Activated CD8-positive, alpha-beta memory T cell treated with anti-CD3 and anti-CD28 coated beads, Interleukin-2, amount 50 U/mL, for 24 hours (primary cell): Measurements from ENCODE around the gene OSBPL2.

Source experiments
- DNase-seq: peaks from one replicate; pipeline ENCODE4 v3.0.0-alpha.2; 2020; ENCODE audit errors: extremely low read depth

Gene OSBPL2

DNA sequence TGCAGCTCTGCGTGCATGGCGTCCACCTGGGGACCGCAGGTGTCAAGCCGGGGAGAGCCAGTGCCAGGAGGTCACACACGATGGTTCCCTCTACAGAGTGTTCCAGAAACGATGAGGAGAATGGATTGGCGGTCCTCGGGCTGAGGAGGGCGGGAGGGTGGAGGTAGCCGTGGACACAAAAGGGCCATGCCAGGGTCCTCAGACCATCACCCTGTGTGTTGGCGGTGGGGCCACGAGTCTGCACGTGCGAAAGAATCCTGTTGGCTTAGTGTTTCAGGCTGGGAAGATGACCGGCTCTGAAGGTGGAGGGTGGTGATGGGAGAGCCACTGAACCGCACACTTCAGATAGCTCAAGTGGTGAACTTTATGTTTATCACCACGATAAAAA is 31.9 kb upstream of the OSBPL2 start:
- DNase-seq, result no peak

DNA sequence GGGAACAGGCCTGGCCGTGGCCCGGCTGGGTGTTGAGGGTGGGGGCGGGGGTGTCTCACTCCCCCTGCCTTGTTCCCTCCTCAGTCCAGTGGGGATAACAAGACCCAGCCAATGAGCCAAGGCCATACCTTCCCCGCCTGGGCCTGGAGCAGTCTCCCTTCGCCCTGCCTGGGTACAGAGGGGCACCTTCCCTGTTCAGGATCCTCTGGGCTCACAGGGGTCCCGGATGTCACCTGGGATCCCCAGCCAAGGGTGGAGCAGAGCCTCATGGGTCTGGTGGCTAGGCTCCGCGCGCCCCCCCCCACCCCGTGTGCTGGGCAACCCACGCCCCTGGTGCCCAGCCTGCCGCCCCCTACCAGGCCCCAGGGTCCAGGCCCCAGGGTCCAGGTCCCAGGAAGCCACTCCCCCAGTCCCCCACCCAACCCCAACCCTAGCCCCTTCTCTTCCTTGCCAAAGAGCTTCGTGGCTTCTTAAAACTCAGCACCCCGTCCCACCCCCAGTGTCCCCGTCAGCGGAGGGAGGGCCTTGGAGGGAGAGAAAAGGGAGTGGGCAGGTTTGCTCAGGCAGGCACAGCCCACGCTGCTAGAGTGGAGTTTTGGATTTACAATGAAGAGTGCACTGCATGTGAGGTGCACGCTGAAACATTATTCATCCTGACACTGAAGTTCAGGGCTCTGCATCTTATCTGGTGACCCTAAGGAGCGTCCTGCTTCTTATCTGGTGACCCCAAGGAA is 30.1 kb upstream of the OSBPL2 start:
- no peak for DNase-seq

DNA sequence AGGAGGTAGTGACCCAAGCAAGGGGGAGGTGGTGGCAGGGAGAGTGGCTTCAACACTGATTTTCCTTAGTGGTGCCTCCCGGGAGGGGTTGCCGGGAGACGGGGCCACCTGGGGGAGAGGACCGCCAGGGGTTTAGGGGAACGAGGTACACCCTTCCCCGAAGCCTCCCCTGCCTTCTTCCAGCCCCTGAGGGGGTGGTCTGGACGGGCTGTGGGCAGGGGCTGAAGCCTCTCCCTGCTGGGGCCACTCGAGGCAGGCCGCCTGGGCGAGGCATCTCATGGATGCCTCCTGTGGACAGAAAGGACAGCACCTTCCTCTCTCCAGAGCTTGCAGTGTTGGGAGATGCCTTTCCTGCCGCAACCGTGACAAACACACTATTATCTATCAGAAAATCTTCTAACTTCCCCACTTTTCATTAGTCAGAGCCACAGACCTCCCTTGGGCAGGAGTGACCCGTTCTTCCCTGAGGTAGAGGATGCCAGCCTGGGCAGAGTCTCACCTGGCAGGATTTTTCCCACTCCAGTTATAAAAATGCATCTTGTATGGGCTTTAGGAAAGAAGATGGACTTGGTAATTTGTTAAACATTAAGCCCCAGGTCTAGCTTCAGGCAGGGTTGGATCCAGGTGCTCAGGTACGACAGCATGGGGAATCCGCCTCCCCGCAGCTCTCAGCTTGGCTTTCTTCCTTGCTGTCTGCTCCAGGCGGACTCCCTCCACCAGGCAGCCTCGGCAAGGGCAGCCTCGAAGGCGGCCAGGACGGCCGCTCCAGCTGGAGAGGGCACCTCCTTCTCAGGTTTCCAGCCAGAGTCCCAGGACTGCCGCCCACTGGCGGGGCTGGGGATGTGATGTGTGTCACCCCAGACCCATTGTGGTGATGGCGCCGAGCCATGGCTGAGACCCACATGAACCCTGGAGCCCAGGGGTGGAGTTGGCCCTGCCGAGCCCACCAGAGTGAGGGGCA is 29.2 kb upstream of the OSBPL2 start:
- DNase-seq, result no peak

DNA sequence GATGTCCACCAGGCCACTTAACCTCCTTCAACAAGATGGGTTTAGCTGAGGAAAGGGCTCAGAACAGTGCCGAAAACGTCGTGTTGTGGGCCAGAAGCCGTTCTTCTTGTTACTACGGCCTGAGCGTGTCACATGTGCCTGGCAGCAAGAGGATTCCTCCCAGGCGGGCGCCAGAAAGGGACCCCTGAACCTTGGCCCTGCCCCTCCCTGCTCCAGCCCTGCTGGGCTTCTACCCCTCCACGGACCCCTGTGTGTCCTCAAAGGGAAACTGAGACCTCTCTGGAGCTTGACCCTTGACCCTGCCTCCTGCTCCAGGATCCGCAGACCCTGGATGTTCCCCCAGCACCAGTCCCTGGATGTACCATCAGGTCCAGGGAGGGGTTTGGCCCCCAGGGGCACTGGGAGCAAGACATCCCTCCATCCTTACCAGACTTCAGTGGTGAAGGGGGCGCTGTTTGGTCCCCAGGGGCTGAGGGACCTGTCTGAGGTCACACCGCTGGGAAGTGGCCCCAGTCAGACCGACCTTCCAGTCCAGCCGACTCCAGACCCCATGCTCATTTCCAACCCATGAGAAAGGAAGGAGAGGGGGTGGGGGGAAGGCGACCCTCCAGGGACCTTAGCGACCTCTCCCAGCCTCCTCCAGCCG is 28.3 kb upstream of the OSBPL2 start:
- DNase-seq, result no peak

DNA sequence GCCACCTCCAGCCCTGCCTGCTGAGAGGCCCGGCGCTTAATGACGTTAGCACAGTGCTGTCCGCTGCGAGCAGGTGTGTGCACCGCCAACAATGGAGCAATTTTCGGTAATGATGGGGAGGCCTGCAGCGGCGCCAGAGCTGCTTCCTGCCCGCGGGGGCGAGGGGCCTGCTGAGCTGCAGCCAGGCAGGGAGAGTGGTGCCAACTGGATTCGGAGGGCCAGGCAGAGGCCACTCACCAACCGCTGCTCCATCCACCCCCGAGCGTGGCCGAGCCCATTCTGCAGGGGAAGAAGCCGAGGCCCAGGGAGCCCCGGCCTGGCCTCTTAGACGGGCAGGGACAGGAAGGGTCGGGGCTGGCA is 27.8 kb upstream of the OSBPL2 start:
- no peak for DNase-seq

DNA sequence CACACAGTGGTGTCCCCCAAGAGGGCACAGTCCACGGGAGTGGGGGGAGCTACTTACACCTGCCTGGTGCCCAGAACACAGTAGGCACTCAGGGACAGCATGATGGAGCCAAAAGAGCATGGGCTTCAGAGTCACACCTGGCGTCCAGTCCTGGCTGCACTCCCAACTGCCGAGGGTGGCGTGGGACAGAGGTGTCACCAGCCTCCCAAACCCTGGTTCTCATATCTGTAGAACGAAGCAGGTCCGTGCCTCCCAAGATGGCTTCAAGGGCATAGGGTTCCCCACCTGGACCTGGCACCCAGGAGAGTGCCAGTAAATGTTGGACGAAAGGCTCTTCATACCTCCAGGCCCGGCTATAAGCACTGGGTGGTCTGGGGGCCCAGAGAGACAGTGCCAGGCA is 27.1 kb upstream of the OSBPL2 start:
- no peak for DNase-seq

DNA sequence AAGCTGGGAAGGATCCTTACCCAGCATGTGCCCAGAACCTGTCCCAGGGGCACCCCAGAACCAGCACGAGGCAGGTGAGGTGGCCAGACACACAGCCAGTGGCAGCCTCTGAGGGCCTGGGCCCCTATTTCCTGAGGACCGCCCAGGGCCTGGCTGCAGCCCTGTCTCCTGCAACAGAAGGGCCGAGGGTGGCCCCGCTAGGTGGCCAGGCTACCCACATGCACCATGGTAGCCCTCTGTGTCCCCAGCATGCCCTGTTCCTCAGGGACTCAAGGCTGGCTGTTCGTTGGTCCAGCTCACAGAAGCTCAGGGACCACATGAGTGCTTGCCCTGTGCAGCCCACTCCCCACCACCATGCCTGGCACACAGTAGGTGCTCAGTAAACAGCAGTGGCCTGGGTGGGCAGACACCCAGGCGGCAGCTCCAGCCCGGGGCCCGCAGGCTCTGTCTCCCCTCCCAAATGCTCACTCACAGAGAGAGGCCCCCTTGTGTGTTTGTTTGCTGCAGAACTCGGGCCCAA is 26.5 kb upstream of the OSBPL2 start:
- no peak for DNase-seq

DNA sequence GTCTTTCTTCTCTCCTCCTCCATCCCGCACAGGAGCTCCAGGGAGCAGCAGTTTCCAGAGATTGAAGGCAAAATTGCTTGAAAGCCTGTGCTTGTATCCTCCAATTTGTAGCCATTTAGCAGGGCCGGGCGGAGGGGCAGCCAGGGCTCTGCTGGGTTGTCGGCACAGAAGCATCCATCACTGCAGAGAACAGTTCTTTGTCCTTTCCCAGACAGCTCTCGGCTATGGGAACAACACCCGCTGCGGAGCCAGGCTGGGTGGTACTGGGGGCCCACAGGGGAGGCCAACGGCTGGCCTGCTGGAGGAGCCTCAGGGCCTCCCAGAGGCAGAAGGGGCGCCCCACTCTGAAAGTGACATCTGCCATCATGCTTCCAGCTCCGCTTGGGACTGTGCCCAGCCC is 26.0 kb upstream of the OSBPL2 start:
- no peak for DNase-seq

DNA sequence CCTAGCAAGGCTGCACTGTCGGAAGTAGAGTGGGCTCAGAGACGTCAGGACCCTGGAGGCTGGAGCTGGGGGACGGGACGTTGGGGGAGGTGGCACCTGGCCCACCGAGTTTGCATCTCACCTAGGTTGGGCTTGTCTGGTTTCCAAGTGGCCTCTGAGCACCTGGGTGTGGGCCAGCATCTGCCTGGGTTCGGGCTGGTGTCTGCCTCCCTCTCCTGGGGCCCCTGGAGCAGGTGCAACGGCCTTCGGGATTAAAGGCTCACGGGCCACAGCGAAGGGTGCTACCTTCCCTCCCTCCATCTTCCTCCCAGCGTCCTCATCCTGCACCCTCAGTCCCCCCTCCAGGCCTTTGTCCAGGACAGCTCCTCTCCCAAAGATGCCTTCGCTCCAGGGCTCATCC is 24.3 kb upstream of the OSBPL2 start:
- DNase-seq, result no peak

DNA sequence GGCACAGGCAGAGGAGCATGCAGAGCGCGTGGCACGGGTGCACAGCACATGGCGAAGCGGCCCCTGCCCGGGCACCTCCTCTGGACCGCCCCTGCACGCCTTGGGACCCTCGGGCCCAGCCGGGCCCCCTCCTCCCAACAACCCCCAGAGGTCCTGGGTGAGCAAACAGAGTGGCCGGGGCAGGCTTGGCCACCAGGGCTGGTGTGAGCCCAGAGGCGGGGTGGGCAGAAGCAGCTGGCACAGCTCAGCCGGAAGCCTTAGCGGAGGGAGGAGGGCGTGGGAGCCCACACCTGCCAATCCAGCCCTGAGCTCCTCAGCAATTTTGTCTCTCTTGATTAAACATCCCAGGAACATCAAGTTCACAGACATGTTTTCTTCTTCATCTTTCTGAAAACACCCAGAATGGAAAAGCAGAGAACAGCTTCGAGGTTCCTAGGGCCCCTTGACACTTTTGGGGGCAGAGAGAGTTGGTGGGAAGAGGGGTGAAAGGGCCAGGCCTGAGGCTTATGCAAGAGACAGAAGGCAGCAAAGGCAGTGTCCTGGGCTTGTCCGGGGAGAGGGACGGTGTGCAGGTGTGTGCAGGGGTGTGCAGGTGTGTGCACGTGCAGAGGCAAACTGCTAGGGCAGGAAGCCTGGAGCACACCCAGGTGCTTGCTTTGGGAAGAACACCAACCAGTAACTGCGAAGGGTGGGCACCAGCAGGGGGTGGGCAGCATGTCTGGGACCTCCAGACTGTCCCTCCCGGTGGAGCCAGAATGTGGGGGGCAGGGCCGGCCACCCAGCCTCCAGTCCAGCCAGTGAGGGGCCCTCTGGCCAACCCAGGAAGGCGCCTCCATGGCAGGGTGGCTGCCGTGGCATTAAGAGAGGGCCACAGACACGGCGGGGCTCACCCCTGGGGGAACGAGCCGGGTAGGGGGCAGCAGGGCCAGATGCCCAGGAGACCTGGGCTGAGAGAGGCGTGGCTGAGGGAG is 23.0 kb upstream of the OSBPL2 start:
- no peak for DNase-seq

DNA sequence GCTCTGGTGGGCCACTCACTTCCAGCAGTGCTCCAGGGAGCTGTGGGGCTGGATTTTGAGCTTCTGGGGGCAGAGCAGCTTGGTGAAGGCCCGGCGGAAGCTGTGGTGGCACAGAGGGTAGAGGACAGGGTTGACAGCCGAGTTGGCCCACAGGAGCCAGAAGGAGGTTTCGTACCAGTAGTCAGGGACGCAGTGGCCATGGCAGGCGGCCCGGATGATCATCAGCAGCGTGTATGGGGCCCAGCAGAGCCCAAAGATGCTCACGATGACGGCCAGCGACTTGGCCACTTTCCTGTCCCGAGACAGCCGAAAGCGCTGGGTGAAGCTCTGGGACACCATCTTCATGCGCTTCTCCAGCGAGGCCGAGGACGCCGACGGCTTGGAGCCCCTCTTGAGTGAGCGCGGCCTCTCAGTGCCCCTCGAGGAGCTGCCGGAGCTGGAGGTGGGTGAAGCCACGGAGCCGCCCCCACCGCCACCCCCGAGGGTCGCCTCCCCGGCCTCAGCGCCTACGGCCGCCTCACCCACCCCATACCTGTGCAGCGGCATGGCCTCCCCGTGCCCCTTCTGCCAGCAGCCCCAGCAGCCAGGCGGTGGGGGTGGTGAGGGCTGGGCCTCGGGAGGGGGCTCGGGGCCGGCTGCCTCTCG is 22.2 kb upstream of the OSBPL2 start:
- no peak for DNase-seq

DNA sequence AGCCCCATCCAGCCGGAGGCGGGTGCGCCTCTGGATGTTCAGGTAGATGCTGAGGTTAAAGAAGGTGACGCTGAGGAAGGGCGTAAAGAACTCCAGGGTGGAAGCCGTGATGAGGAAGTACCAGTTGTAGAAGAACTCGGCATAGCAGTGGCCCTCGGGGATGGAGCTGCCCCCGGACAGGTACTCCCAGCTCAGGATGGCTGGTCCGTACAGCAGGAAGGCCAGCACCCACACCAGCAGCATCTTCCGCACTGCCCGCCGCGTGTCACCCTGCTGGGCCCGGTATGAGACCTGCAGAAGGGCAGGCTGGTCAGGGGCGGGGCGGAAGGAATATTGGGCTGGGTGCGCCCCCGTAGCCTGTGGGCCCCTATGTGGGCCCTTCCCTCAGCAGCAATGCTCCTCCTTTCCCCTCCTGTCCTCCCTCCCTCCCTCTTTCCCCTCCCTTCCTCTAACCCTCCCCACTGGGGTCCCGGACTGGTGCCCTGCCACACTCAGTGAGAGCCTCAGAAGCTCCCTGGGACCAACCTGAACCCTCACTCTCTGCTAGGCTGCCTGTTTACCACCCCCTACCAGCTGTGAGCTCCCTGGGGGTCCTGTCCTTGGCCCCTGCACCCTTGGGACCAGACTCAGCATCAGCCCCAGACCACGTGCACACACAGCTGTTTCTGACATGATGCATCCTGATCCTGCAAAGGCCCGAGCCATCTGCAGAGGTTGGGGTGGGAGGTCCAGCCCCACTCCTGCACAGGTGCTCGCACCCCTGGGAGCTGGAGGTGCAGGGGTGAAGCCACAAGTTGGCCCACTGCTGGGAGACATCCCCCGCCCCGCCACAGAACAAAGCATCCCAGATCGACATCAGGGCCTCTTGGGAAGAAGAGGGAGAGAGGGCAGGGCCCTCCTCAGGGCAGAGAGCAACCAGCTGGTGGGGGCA is 21.4 kb upstream of the OSBPL2 start:
- no peak for DNase-seq

DNA sequence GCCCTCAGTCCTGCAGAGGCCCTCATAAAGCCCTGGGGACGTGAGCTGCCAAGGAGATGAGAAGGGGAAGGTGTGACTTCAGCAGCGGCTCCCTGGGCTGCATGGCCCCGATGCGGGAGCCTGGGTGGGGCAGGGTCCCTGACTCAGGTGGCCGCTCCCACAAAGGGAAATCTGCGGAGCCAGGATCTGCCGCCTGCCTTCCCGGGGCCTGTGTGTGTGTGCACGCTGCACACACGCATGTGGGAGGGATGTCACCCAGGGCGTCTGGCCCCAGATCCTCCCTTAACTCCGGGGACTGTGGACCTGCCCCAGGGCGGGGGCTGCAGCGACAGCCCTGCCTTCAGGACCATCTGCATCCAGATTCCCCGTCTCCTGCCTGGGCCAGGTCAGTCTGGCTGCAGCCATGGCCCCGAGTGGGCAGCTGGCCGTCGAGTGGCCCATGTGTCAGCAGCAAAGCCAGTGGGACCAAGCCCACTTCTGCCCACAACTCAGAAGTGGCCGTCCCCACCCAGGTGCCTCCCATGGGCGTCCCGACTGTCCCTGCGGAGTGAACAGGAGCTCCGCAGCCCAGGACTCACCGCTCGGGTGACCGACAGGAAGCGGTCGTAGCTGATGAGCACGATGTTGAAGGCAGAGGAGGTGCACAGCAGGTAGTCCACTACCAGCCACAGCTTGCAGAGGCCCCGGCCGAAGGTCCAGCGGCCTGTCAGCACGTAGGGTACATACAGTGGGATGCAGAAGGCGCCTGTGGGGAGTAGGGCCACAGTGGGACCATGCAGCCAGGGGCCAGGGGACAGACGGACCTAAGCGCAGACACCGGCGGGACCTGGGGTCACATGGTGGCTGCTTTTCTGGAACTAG is 20.2 kb upstream of the OSBPL2 start:
- DNase-seq, result no peak

DNA sequence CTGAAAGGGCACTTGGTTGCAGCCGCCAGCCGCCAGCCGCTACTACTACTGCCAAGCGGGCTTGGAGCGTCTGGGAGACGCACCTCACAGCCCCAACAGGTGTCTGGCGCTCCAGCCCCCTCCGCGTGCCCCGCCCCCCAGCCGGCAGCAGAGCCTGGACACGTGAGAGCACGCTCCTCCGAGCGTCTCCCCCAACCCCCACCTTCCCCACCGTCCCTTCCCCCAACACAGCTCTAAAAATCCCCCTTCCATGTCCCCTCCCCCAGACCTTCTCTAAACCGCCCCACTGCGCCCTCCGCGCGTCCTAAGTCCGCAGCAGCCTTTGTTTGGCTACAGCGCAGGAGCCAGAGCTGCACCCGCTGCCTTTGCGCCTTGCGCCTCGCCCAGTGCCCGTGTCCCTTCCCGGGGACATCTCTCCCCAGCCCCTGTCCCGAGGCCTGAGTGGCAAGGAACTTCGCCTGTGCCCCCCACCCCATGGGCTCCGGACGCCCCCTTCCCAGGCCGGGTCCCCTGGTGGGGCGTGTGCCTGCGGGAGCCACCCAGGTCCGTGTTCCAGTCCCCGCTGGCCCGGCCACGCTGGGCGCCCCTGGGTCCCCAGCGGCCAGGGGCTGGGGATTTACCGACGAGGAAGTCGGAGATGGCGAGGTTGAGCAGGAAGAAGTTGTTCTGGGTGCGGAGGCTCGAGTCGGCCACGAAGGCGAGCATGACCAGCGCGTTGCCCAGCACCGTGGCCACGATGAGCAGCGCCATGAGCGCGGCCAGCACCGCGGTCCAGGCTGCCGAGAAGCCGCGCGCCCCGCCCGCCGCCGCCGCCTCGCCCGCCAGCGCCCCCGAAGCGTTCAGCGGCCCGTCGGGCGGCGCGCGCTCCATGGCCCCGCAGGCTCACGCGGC is 19.0 kb upstream of the OSBPL2 start:
- DNase-seq, result no peak

DNA sequence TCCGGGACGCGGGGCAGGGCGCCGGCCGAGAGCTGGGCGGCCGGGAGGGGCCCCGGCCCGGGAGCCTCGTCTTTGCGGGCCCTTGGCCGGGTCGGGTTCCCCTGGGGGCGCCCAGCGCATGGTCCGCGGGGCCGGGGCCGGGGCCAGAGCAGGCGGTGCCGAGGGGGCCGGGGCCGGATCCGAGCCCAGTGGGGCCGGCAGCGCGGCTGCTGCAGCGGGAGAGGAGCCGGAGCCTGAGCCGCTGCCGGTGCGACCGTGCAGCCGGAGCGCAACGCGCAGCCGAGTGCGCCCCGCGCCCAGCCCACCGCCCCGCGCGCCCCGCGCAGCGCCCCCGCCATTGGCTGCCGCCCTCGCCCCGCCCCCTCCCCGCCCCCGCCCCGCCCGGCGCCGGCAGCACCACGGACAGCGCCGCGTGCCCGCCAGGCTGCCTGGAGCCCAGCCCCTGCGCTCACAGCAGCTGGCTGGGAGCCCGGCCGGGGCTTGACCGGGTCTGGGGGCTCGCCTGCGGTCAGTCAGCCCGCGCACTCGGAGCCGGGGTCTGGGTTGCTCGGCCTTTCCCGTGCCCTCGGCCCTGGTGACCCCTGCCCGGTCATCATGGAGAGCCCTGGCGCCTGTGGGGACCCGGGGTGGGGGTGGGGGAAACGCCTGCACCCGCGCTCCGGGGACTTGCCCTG is 18.2 kb upstream of the OSBPL2 start, which contains the start of gene HRH3:
HRH3 (minus strand) TSS at position 287 of the 674 bp plus-strand sequence. CDS start 308 bp downstream, outside the sequence.
- no peak for DNase-seq

DNA sequence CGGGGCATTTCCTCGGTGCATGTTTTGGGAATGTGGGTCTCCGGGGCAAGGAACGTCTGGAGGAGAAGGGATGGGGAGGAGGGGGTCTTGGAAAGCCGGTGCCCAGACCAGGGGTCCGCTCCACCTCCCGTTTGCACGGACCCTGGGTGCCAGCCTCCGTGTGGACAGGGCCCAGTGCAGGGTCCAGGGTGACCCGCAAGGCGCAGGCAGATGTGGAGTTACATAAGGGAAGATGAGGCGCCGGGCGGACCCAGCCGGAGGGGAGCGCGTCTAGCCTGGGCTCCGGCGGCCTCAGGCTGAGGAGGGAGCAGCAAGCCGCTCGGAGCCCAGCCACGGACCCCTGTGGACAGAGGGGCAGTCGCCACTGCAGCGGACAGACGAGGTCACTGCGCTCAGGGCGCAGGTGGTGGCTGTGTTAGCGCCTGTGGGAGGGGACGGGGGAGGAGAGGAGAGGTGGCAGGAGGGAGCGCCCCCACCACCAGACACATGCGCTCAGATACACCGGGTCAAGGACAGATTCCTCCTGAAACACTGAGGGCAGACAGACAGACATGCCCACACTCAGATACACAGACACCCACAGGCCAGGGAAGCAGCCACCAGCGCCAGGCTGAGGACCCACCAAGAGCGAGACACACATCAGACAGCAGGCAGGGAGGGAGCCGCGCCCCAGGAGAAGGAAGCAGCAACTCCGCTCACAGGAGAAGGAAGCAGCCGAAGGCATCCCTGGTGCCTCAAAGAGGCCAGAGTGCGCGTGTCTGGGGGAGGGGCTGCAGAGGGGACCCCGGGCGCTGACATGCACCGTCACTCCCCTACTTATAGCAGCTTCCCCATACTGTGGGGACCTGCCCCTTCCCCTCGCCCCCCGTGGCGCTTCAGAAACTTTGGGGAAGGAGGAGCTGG is 17.4 kb upstream of the OSBPL2 start:
- DNase-seq, result no peak
